Stimulated activated CD4-positive, alpha-beta T cell treated with anti-CD3 and anti-CD28 coated beads, Interleukin-4, amount 100 ng/mL, for 48 hours (primary cell): ENCODE results near the gene TGFBR2.

ENCODE experiments used
- DNase-seq, 2 donors: peaks; one replicate each; pipeline ENCODE4 v3.0.0-alpha.2; 2020; ENCODE audit warnings: low read depth in 2 of 2

Gene TGFBR2

GRCh38 chr3:30673425-30674341 is 67.3 kb downstream of the TGFBR2 start:
- no peak for DNase-seq

- DNase-seq = no peak
Observed at GRCh38 chr3:30675006-30675405, 68.6 kb downstream of the TGFBR2 start.

DNA sequence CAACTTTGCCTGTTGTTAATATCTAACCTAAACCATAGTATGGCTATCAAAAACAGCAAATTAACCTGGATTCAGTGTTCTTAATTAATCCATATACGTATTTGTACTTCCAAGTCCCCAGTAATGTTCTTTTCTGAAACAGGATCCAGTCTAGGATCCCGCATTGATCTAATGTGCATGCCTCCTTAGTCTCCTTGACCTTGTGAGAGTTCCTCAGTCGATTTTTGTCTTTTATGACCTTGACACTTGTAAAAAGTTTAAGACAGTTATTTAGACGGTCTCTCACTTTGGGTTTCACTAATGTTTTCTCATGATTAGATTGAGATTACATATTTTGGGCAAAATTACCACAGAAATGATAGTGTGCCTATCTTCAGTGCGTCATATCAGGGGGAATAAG is 69.4 kb downstream of the TGFBR2 start:
- DNase-seq = no peak

DNA sequence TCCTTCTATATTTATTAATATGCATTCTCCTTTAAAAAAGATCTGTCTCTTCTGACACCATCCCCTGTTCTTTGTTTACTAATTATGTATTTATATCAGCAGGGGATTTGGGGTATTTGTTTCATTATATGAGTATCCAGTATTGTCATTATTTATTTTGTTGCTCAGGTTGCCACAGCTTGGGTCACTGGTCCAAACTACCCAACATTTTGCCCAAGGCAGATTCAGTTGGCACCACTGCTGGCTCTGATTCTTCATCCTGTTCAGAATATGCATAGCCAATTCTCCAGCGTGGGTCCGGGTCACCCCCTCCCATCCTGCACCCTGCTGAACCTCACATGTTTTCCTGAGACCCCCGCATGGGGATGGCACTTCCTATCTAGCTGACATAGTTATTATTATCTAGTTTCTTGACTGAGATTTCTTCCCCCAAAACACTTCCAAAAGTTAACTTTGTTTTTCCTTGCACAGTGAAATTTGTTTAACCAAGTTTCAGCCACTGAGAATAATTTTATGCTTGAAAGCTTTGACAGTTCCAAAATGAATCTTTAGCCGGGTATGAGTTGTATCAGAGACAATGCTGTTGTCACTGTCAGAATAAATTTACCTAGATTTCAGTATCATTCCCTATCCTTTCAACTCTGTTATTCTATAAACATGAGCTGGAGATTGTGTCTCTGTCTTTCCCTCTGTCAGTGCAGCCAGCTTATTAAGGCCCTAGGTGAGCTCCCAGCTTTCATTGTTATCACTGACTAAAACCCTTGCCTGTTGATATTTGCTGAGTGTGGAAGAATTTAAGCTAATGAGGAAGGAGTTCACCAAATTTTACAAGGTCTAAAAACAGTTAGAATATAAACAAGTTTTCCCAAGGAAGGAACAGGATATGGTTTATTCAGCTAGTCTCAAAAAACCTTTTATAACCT is 70.3 kb downstream of the TGFBR2 start:
- DNase-seq = no peak

- no peak for DNase-seq
Observed at GRCh38 chr3:30677347-30677685, 70.9 kb downstream of the TGFBR2 start.

DNA sequence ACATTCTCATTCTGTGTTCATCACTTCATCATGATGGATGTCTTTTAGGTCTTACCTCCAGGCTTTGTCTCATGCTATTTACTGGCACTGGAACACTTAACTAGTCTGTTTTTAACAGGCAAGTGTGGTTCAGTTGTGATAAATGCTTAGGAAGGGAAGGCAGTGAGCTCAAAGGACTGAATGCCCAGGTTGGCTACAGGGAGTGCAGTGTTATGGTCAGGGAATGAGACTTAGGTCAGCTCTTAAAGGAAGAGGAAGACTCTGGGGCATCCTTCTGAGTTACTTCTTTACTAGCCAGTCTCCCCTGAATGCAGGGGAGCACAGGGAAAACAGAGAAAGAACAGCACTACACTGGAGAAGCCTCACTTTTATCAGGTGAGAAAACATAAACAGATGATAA is 72.6 kb downstream of the TGFBR2 start:
- no peak for DNase-seq

- no peak for DNase-seq
Observed at GRCh38 chr3:30680789-30681648, 74.6 kb downstream of the TGFBR2 start.

DNA sequence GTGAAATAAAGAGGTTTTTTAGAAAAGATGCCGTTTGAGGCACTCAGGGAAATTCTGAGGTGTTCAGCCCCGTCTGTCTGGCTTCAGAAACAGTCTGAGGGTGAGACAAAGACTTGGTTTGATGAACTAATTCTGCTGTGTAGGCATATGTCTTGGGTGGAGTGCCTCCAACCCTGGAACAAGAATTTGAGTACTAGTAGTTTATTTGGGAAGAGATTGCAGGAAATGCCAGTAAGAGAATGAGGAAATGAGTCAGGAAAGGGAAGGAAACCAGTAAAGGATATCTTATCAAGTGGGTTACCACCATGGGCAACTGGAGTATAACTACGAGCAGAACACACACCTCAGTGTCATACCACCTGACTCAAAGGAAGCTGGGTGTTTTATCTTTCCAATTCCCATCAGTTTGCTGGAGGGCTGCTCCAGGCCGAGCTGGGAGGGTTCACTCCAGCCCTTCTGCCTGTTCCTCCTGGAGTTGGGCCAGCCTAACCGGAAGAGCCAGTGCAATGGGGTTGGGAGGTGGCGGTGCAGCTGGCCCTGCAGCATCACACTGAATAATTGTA is 75.3 kb downstream of the TGFBR2 start:
- DNase-seq = no peak

DNA sequence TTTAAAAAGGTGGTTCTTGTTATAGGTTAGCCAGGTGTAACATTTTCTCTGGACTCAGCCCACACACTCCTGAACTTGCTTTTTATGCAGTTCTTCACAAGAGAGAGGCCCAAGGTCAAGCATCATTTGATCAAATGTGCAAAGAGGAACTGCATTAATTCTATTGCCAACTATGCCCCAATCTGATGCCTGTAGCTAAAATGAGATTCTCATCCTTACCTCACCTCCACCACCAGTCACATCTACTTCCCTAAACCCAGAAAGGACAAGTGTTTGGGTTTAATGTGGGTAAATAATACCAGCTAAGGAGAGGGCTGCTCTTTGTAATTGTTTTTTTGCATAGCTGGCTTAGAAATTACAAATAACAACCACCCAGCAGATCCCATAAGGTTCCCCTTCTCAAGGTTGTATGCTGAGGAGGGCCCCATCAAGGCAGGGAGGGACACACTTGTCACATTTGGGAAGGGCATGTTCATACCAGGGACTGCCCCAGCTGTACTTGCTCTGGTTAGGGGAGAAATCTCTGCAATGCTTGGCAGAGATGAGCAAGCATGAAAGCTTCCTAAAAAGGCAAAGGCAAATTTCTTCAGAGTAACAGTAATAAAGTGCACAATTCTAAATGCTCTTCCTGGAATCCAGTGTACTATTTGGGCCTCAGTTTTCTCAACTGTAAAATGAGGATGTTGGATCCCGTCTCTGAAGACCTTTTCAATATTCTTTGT is 76.2 kb downstream of the TGFBR2 start:
- no peak for DNase-seq

DNA sequence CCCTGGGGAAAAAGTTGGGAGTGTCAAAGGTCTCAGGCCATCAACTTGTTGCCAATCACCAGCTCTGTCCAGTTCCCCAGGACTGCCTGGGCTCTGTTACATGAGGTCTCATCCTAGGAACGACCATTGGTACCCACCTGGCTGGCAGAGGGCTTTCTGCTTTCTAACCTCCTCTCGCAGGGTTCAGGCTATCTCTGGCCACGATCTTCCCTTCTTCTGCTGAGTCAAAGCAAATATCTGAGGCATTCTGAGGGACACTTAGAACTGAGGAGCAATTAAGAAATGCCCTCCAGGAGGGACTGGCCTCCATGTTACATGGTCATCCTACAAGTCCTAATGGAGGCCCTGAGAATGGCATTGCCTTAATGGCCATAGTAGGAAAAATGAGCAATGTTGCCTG is 77.4 kb downstream of the TGFBR2 start:
- no peak for DNase-seq

- no peak for DNase-seq
Observed at GRCh38 chr3:30684356-30684755, 78.0 kb downstream of the TGFBR2 start.

DNA sequence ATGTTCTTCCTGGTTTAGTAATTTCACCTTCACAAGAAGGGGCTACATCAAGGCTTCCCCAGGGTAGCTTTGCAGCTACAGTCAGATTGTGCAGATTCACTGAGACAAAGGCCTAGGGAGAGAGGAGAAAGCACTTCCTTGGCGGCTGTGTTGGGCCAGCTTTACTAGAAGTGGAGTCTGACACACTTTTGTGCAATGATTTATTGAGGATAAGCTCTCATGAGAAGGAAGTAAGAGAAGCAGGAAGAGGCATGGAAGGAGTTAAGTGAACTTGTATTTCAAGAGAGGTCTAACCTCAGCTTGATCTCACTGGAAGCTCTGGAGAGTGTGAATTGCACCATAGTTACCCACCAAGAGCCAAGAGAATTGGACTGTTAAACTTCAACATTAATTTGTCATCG is 78.9 kb downstream of the TGFBR2 start:
- DNase-seq = no peak

GRCh38 chr3:30686176-30686575 is 79.8 kb downstream of the TGFBR2 start:
- no peak for DNase-seq

GRCh38 chr3:30686799-30687198 is 80.4 kb downstream of the TGFBR2 start:
- no peak for DNase-seq

DNA sequence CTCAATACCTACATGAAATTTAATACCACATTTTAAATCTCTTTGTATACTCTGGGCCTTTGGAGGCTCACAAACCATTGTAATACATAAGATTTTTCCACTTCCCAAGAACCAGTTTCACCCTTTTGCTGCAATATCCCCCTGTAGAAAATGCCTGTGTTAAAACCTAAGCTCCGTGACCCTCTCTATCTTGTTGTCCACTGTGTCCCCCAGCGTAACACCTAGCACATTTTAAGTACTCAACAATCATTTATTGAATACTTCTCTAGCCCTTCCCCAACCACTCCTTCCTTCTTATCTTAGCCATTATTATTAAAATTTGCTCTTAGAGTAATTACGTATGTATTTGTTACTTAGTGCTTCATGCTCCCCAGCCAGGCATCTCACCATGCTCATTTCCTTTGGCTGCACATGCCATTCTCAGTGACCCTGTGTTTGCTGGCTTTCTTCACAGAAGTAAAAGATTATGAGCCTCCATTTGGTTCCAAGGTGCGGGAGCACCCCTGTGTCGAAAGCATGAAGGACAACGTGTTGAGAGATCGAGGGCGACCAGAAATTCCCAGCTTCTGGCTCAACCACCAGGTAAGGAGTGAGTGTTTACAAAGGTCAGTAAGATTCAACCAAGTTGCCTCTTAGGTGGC is 81.6 kb downstream of the TGFBR2 start:
- DNase-seq = no peak

GRCh38 chr3:30688776-30689641 is 82.6 kb downstream of the TGFBR2 start:
- no peak for DNase-seq

DNA sequence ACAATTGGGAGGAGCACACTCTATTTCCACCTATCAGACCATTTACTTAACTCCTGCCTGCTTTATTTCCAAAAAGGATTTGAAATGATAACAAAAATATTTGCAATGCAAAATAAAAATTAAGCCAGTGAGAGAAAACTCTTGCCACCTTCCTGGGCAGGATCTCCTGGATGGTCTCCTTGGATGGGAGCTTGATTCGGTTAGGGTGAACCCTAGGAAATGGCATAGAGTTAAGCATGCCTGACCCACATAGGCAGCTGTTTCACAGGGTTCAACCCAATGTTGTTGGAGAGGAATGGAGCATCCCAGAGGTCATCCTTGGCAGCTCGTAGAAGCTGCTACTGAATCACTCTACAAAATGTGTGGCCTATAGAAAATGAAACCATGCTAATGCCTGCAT is 83.8 kb downstream of the TGFBR2 start:
- DNase-seq = no peak

DNA sequence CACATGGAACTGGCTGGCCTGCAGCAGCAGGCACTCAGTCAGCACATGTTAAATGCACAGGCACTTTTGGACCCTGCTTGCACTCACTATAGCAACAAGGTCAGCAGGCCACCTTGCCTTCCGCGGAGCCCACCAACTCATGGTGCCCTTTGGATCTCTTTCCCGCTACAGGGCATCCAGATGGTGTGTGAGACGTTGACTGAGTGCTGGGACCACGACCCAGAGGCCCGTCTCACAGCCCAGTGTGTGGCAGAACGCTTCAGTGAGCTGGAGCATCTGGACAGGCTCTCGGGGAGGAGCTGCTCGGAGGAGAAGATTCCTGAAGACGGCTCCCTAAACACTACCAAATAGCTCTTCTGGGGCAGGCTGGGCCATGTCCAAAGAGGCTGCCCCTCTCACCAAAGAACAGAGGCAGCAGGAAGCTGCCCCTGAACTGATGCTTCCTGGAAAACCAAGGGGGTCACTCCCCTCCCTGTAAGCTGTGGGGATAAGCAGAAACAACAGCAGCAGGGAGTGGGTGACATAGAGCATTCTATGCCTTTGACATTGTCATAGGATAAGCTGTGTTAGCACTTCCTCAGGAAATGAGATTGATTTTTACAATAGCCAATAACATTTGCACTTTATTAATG is 85.0 kb downstream of the TGFBR2 start:
- DNase-seq = no peak

DNA sequence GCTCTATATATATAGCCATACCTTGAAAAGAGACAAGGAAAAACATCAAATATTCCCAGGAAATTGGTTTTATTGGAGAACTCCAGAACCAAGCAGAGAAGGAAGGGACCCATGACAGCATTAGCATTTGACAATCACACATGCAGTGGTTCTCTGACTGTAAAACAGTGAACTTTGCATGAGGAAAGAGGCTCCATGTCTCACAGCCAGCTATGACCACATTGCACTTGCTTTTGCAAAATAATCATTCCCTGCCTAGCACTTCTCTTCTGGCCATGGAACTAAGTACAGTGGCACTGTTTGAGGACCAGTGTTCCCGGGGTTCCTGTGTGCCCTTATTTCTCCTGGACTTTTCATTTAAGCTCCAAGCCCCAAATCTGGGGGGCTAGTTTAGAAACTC is 85.5 kb downstream of the TGFBR2 start:
- no peak for DNase-seq
